Testis (tissue), 2 donors: Measurements from ENCODE around the gene TERT.

Source experiments
- CTCF ChIP-seq, 3 experiments: fragments of 450-650 bp in 2 of 3; fragments of 200-600 bp in 1 of 3; sonication (generic) in 1 of 3; IDR thresholded peaks; one replicate each; pipeline ENCODE4 v1.5.1; 2016 to 2019; ENCODE audit warnings: antibody characterized with exemption in 3 of 3, mild to moderate bottlenecking in 2 of 3, moderate library complexity in 1 of 3
- POLR2A ChIP-seq: fragments of 450-650 bp; IDR thresholded peaks from one replicate; pipeline ENCODE4 v1.6.1; 2017; ENCODE audit warnings: antibody characterized with exemption, mild to moderate bottlenecking, moderate library complexity

GRCh38 chr5:1205255-1206180 lies 89.3 kb downstream of the TERT start:
- no peak for TF ChIP-seq CTCF (IDR thresholded peaks at IDR 0.05)
- TF ChIP-seq POLR2A: no peak
